ENCODE measurements around the gene RASGRP3.

The RASGRP3 gene

GRCh38 chr2:33494155-33494779, 17.8 kb downstream of the RASGRP3 start:
- DNase-seq = no peak

- DNase-seq = no peak
Measured at GRCh38 chr2:33494877-33495641, 18.6 kb downstream of the RASGRP3 start.

- DNase-seq = no peak
Measured at GRCh38 chr2:33495683-33496082, 19.2 kb downstream of the RASGRP3 start.

GRCh38 chr2:33496150-33496549, 19.7 kb downstream of the RASGRP3 start:
- no peak for DNase-seq

GRCh38 chr2:33496726-33497125, 20.3 kb downstream of the RASGRP3 start:
- DNase-seq = no peak

GRCh38 chr2:33497221-33497650, 20.8 kb downstream of the RASGRP3 start:
- no peak for DNase-seq

- no peak for DNase-seq
Measured at GRCh38 chr2:33498291-33498956, 22.0 kb downstream of the RASGRP3 start.

- DNase-seq = no peak
Measured at GRCh38 chr2:33500177-33500576, 23.7 kb downstream of the RASGRP3 start.

- no peak for DNase-seq
Measured at GRCh38 chr2:33502025-33502424, 25.6 kb downstream of the RASGRP3 start.

GRCh38 chr2:33503002-33503401, 26.6 kb downstream of the RASGRP3 start:
- DNase-seq = no peak

- no peak for DNase-seq
Measured at GRCh38 chr2:33505966-33506365, 29.5 kb downstream of the RASGRP3 start.

- DNase-seq = no peak
Measured at GRCh38 chr2:33509908-33510585, 33.6 kb downstream of the RASGRP3 start.

GRCh38 chr2:33510586-33510968, 34.1 kb downstream of the RASGRP3 start:
- no peak for DNase-seq

- DNase-seq = no peak
Measured at GRCh38 chr2:33511141-33511540, 34.7 kb downstream of the RASGRP3 start.

GRCh38 chr2:33512112-33512511, 35.7 kb downstream of the RASGRP3 start:
- DNase-seq = no peak

GRCh38 chr2:33513480-33513879, 37.0 kb downstream of the RASGRP3 start:
- DNase-seq = no peak

GRCh38 chr2:33516456-33516995, 40.1 kb downstream of the RASGRP3 start:
- no peak for DNase-seq

GRCh38 chr2:33518200-33518599, 41.8 kb downstream of the RASGRP3 start:
- no peak for DNase-seq

GRCh38 chr2:33518929-33519328, 42.5 kb downstream of the RASGRP3 start:
- DNase-seq = no peak

GRCh38 chr2:33521791-33522281, 45.4 kb downstream of the RASGRP3 start:
- no peak for DNase-seq

- no peak for DNase-seq
Measured at GRCh38 chr2:33522576-33522975, 46.1 kb downstream of the RASGRP3 start.

- no peak for DNase-seq
Measured at GRCh38 chr2:33525666-33526065, 49.2 kb downstream of the RASGRP3 start.

GRCh38 chr2:33526132-33526531, 49.7 kb downstream of the RASGRP3 start:
- DNase-seq = no peak
